Esophagus squamous epithelium (tissue), 5 donors: Measurements from ENCODE around the gene BAHCC1. TPM values are rescaled to one million over a fixed set of nuclear protein-coding genes. Genes with fewer than 3 reads are reported as not detected.

Source experiments
- DNase-seq: peaks from one replicate; lab custom pipeline; 2025; lab: John Stamatoyannopoulos, UW
- H3K27ac ChIP-seq, 4 donors: fragments of 200-600 bp; sonication (generic); one replicate each; pipeline ENCODE4 v1.5.1; 2016 to 2019; ENCODE audit warnings: mild to moderate bottlenecking in 1 of 4
- H3K27me3 ChIP-seq, 4 donors: fragments of 200-600 bp; sonication (generic); 1 replicate in 3 of 4; 2 replicates in 1 of 4; pipeline versions ENCODE4 v1.5.1 to v1.6.0; 2017 to 2021; ENCODE audit warnings: antibody characterized with exemption in 1 of 4
- H3K36me3 ChIP-seq, 3 donors: fragments of 200-600 bp; sonication (generic); one replicate each; pipeline ENCODE4 v1.5.1; 2016 to 2019
- H3K4me1 ChIP-seq, 3 donors: fragments of 200-600 bp; sonication (generic); one replicate each; pipeline ENCODE4 v1.5.1; 2017 to 2019
- H3K4me3 ChIP-seq, 4 donors: fragments of 200-600 bp; sonication (generic); 1 replicate in 3 of 4; 2 replicates in 1 of 4; pipeline ENCODE4 v1.5.1; 2016 to 2019; ENCODE audit warnings: mild to moderate bottlenecking in 2 of 4, moderate library complexity in 1 of 4
- H3K9me3 ChIP-seq, 3 donors: fragments of 200-600 bp; sonication (generic); one replicate each; pipeline ENCODE4 v1.5.1; 2016 to 2019
- CTCF ChIP-seq, 6 experiments: fragments of 450-650 bp in 4 of 6; fragments of 200-600 bp in 2 of 6; sonication (generic) in 2 of 6; IDR thresholded peaks; one replicate each; pipeline ENCODE4 v1.5.1; 2016 to 2019; ENCODE audit warnings: antibody characterized with exemption in 6 of 6, mild to moderate bottlenecking in 4 of 6, moderate library complexity in 4 of 6
- POLR2A ChIP-seq, 4 donors: fragments of 450-650 bp; IDR thresholded peaks; one replicate each; pipeline ENCODE4 v1.6.1; 2017; ENCODE audit warnings: antibody characterized with exemption in 4 of 4, mild to moderate bottlenecking in 4 of 4, moderate library complexity in 3 of 4
- WGBS, 2 donors: methylation state at CpG; one replicate each; pipeline ENCODE4 v1.1.5; 2018; 5-methylcytosine and 5-hydroxymethylcytosine counted together
- intact Hi-C: fragments of 100-400 bp; cut with DNase I; formaldehyde crosslinking; loops from one replicate; pipeline ENCODE4 v1.15.0; 2022
- total RNA-seq, 4 donors: library from RNA; depleted of rRNA; stranded (reverse); fragments of >200 nt; gene quantifications; one replicate each; pipeline ENCODE4 v1.1.0, GENCODE V29; 2016
- donor health status: DM: yes; HTN: yes; CAD: no.

BAHCC1 gene
- total RNA-seq, 4 donors from 2014 or later, result 3.8 to 10.6 (median 5.4) TPM

GRCh38 chr17:81480140-81481072 is 85.1 kb downstream of the BAHCC1 start:
- TF ChIP-seq CTCF (IDR thresholded peaks at IDR 0.05), result peak in 1 of 6 experiments; percentile 7
- no peak for TF ChIP-seq POLR2A (IDR thresholded peaks at IDR 0.05)
- Histone ChIP-seq H3K27ac (no peak overlapping the region), H3K4me3 (peak overlapping the region in 2 of 4 donors; percentile 50 to 72), H3K4me1 (peaks cover 35 to 53% (median 39%) of the 10 kb centered on the region in 3 donors), H3K27me3 (peaks cover 0 to 31% (median 0%) of the 10 kb centered on the region in 4 donors), H3K9me3 (no peaks in the 10 kb centered on the region), H3K36me3 (no peaks in the 10 kb centered on the region)
- WGBS, 2 donors, result 65 to 72% methylated on average over 13 to 20 of the region's 21 CpGs
- no peak for DNase-seq
- intact Hi-C loops, result loop anchor here (5.0 to 10.0 kb wide), 3 partner anchors 78 to 228 kb away; partner anchors contain the start of gene SLC38A10

- intact Hi-C loops, result loop anchor here (5.0 to 10.0 kb wide), 3 partner anchors 79 to 229 kb away; partner anchors contain the start of gene SLC38A10
- WGBS, 2 donors, result 40 to 43% methylated on average over 2 to 3 of the region's 94 CpGs
- no peak for DNase-seq
- peak overlapping the region; percentile 29 to 72 (median 44) for H3K4me3 ChIP-seq
- no peak overlapping the region for H3K27ac ChIP-seq
- peaks cover 0 to 31% (median 0%) of the 10 kb centered on the region in 4 donors for H3K27me3 ChIP-seq
- TF ChIP-seq CTCF (IDR thresholded peaks at IDR 0.05) (no peak), POLR2A (IDR thresholded peaks at IDR 0.05) (no peak)
- no peaks in the 10 kb centered on the region for H3K36me3 ChIP-seq
- peaks cover 35 to 53% (median 39%) of the 10 kb centered on the region in 3 donors for H3K4me1 ChIP-seq
- H3K9me3 ChIP-seq, result no peaks in the 10 kb centered on the region
These were observed 86.0 kb downstream of the BAHCC1 start for GRCh38 chr17:81481073-81481799.

- DNase-seq, result no peak
These were observed 86.7 kb downstream of the BAHCC1 start for GRCh38 chr17:81481815-81482505.

GRCh38 chr17:81482673-81483072 is 87.4 kb downstream of the BAHCC1 start:
- no peak overlapping the region for H3K27ac ChIP-seq
- TF ChIP-seq POLR2A (IDR thresholded peaks at IDR 0.05) (no peak), CTCF (IDR thresholded peaks at IDR 0.05) (no peak)
- no peaks in the 10 kb centered on the region for H3K9me3 ChIP-seq
- 50 to 58% methylated on average over 6 to 10 of the region's 11 CpGs for WGBS, 2 donors
- H3K4me1 ChIP-seq, result peaks cover 39 to 61% (median 42%) of the 10 kb centered on the region in 3 donors
- no peak overlapping the region for H3K4me3 ChIP-seq
- intact Hi-C loops, result loop anchor here (5.0 to 10.0 kb wide), 3 partner anchors 80 to 230 kb away; partner anchors contain the start of gene SLC38A10
- peaks cover 0 to 31% (median 0%) of the 10 kb centered on the region in 4 donors for H3K27me3 ChIP-seq
- H3K36me3 ChIP-seq, result no peaks in the 10 kb centered on the region
- no peak for DNase-seq

More at GRCh38 chr17:81481815-81482505, 86.7 kb downstream of the BAHCC1 start:
- H3K4me3 ChIP-seq, result peak overlapping the region; percentile 29 to 72 (median 44)
- peaks cover 35 to 54% (median 39%) of the 10 kb centered on the region in 3 donors for H3K4me1 ChIP-seq
- no peak for TF ChIP-seq POLR2A (IDR thresholded peaks at IDR 0.05)
- no peak for TF ChIP-seq CTCF (IDR thresholded peaks at IDR 0.05)
- H3K27me3 ChIP-seq, result peaks cover 0 to 31% (median 0%) of the 10 kb centered on the region in 4 donors
- intact Hi-C loops, result loop anchor here (5.0 to 10.0 kb wide), 3 partner anchors 80 to 230 kb away; partner anchors contain the start of gene SLC38A10
- H3K9me3 ChIP-seq, result no peaks in the 10 kb centered on the region
- no peak overlapping the region for H3K27ac ChIP-seq
- H3K36me3 ChIP-seq, result no peaks in the 10 kb centered on the region
- 59% methylated on average over 7 of the region's 18 CpGs; no CpG with 5 or more reads in 1 of the 2 donors for WGBS, 2 donors
